GM12872 (cell line): Measurements from ENCODE around the gene FAM241A.

ENCODE experiments used
- TF ChIP-seq, protein P1 (sequence below): IDR thresholded peaks from 3 replicates; pipeline ENCODE4 v1.5.1; 2011; ENCODE audit warnings: low read depth, mild to moderate bottlenecking, low read length, moderate library complexity; ENCODE audit not compliant: insufficient read depth

FAM241A gene

DNA sequence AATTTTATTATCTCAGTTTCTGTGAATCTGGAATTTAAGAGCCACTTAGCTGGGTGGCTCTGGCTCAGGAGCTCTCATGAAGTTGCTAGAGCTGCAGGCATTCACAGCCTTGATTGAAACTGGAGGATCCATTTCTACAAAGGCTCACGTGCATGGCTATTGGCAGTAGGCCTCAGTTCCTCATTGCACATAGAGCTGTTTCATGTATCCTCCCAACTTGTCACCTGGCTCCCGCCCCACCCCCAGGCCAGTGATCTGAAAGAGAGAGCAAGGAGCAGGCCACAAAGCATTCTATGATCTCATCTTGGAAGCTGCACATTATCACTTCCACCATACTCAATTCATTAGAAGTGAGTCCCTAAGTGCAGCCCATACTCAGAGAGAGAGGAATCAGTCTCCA lies 67.8 kb downstream of the FAM241A start:
- TF ChIP-seq, protein P1, sequence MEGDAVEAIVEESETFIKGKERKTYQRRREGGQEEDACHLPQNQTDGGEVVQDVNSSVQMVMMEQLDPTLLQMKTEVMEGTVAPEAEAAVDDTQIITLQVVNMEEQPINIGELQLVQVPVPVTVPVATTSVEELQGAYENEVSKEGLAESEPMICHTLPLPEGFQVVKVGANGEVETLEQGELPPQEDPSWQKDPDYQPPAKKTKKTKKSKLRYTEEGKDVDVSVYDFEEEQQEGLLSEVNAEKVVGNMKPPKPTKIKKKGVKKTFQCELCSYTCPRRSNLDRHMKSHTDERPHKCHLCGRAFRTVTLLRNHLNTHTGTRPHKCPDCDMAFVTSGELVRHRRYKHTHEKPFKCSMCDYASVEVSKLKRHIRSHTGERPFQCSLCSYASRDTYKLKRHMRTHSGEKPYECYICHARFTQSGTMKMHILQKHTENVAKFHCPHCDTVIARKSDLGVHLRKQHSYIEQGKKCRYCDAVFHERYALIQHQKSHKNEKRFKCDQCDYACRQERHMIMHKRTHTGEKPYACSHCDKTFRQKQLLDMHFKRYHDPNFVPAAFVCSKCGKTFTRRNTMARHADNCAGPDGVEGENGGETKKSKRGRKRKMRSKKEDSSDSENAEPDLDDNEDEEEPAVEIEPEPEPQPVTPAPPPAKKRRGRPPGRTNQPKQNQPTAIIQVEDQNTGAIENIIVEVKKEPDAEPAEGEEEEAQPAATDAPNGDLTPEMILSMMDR: no peak

DNA sequence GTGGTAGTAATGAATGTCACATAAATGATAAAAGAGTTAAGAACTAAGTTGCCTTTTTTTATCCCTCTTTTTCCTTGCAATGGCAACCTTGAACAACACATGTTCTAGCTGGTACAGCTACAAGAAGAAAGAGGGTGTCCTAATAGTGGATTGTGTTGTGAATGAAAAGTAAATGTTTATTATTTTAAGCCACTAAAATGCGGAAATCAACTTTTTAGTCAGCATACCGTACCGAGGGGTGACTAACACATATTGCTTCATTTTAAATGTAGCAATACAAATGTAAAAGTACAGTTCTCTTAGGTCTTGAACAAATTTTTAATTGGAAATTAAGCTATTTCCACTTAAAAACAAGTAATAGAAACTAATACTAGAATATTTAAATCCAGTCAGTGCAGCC lies 68.6 kb downstream of the FAM241A start:
- TF ChIP-seq, protein P1: no peak

DNA sequence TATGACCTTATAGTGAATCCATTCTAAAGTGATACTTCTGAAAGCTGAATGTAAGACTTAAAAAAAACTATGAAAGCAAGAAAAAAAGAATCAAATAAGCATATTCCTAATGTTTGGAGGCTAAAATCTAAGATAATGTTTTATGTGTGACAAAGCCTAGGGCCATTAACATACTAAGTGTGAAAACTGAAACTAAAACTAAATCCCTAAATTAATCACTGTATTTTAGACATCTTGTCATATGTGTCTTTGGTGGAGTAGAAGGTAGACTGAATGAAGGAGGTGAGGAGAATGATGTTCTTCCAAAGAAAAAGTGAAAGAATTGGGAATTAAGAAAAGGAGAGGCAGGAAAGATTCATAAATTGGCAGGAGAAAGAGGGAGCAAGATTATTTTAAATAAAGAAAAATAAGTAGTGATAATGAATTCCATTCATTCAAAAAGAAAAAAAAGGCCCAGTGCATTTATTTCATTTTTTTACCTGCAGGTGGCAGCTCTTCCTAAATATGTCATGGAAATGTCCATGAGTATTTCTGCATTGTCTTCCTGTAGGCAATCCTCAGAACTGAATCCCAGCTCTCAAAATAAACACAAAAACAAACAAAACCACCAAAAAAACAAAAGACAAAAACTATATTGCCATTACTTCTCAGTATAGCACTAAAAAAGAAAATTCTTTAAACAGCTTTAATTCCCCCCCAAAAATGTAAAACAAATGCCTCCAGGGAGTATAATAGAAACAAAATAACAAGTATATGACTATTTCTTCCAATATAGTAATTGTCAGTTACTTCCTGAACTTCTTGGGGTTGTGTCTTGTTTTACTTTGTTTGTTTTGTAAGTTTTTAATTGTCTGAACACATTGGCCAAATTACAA lies 69.4 kb downstream of the FAM241A start:
- TF ChIP-seq, protein P1: peak; percentile 43

DNA sequence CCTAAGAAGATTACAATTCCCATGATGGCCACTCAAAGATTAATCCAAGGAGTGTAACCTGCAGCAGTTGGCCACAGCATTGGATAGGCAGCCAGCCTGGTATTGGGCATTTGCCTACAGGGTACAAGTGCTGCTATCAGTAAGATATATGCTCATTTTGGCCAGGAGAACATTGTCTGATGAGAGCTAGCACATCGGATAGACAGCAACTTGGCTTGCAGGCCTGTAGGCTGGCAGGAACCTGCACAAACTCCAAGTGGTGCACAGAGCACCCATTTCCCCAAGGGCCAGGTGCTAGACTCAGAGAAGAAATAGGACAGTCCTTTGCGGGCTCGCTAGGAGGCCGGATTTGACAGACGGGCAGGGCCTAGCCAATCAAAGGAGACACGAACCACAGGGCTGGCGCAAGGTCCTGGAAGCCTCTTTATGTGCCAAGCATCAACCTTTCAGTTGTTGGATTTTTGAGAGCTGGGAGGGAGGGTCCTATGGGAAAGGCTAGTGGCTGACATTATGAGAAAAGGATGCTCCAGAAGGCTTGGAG lies 74.6 kb downstream of the FAM241A start:
- TF ChIP-seq, protein P1: no peak

DNA sequence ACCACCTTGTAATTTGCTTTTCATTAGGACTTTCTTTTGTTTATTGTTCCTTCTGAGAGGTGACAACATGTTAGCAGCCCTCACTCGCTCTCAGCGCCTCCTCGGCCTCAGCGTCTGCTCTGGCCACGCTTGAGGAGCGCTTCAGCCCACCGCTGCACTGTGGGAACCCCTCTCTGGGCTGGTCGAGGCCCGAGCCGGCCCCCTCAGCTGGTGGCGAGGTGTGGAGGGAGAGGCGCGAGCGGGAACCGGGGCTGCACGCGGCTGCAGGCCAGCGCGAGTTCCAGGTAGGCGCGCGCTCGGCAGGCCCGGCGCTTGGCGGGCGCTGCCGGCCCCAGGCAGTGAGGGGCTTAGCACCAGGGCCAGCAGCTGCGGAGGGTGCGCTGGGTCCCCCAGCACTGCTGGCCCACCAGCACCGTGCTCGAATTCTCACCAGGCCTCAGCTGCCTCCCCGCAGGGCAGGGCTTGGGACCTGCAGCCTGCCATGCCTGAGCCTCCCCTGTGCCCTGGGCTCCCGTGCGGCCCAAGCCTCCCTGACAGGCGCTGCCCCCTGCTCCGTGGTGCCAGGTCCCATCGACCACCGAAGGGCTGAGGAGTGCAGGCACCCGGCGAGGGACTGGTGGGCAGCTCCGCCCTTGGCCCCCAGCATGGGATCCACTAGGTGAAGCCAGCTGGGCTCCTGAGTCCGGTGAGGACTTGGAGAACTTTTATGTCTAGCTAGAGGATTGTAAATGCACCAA lies 77.1 kb downstream of the FAM241A start:
- TF ChIP-seq, protein P1: no peak

DNA sequence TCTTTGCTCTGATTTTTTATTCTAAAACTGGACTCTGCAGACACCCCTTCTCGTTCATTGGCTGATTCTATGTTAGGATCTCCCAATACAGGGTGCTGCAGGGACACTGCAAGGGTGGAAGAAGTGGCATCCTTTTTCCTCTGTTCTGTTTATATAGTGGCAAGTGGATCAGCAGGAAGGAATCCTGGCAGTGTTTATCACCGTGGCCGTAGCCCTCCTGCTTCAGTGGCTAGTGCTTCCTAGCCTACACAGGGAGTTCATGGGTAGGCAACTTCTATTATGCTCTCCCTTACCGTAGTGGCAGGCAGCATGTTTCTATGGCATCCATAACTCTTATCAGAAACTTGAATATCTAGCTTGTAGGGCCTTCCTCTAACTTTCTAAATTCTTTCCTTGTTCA lies 79.9 kb downstream of the FAM241A start:
- TF ChIP-seq, protein P1: no peak
